Frontal cortex (tissue), 4 donors: ENCODE data around the gene MLLT6. TPM values are rescaled to one million over a fixed set of nuclear protein-coding genes. Genes with fewer than 3 reads are reported as not detected.

Experiments used
- DNase-seq, 2 donors: peaks; one replicate each; pipeline ENCODE4 v3.0.0; 2012; ENCODE audit warnings: low spot score in 2 of 2
- FAIRE-seq: peaks from 2 replicates; lab custom pipeline; 2012; peaks lifted over from hg19 to GRCh38; lab: Jason Lieb, UNC
- total RNA-seq: library from RNA; depleted of rRNA; stranded (reverse); fragments of >200 nt; gene quantifications from one replicate; pipeline ENCODE4 v1.2.3, GENCODE V29; 2014
- donor health status: control.
- donor health status: control.
- donor health status: control.

Gene MLLT6
- 16.3 TPM for total RNA-seq

DNA sequence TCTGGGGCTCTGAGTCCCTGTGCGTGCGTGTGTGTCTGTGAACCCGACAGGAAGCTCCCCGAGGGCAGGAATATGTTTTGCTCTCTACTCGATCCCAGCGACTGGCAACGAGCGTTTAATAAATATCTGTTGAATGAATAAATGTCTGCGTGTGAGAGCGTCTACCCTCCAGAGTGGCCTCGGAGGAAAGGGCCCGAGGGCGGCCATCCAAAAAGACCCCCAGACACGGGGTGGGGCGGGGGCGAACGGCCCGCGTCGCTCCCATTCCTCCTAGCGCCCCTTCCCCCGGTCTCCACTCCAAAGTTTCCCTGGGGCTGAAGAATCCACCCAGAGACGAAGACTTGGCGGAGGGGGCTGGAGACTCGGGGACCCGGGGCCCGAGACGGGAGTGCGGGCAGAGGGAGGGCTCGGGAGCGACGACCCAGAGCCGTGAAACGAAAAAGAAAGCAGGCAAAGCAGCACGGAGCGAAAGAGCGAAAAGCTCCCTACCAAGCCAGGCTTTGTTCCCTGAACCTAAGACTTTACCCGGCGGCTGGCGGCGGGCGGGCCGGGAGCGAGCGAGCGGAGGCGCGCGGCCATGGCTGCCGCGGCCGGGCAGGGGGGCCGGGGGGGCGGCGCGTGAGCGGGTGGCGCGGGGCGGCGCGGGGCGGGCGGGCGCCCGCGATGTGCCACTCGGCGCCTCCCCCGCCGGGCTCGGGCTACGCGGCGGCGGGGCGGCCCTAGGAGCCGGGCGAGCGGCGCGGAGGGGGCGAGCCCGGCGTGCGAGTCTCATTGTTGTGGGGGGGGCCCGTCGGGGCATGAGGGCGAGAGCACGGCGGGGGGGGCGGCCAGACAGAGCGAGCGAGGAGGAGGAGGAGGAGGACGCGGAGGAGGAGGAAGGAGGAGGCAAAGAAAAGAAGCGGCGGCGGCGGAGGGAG lies at the start of gene MLLT6:
TSS of gene MLLT6 (plus strand) at position 668 of the 917 bp plus-strand sequence. CDS start 360 bp downstream, outside the sequence.
- DNase-seq (peak; percentile 93 to 97), FAIRE-seq (no peak)

- FAIRE-seq (no peak), DNase-seq (peak; percentile 48 to 52)
Measured at GRCh38 chr17:38656959-38657823, 47.9 kb upstream of the MLLT6 start.

GRCh38 chr17:38657824-38658740 lies 47.0 kb upstream of the MLLT6 start:
- FAIRE-seq, result no peak
- DNase-seq, result peak in 1 of 2 donors; percentile 1

DNA sequence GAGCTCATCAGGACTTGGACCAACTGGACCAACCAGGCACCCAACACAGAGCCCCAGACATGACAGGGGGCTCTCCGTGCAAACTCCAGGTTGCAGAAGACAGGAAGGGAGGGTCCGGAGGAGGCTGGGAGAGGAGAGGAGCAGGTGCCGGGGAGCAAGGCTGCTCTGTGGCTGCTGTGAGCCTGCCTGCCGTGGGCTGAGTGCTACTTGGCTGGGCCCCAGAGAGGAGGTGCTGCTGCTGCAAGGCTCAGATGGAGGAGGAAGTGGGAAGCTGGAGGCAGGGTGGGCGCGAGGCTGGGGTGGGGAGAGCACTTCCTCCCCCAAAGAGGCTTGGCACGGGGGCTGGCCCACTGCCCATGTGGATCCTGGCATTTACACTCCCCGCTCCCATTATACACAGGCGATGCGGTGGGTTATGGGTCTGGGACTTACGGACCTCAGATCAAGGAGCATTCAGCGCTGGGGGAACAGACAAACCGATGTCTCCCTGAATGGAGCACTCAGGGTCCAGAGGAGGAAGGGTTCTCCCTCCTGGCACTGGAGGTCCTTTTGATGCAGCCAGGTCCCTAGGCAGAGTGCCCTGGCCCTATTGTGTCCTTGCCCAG lies 46.2 kb upstream of the MLLT6 start:
- DNase-seq (peak in 1 of 2 donors; percentile 34), FAIRE-seq (no peak)

- DNase-seq, result no peak
- FAIRE-seq, result no peak
Measured at GRCh38 chr17:38659415-38659814, 45.7 kb upstream of the MLLT6 start.

- DNase-seq (peak in 1 of 2 donors; percentile 11), FAIRE-seq (no peak)
Measured at GRCh38 chr17:38660097-38661025, 44.7 kb upstream of the MLLT6 start.

- DNase-seq (peak in 1 of 2 donors; percentile 58), FAIRE-seq (no peak)
Measured at GRCh38 chr17:38663125-38663751, 41.8 kb upstream of the MLLT6 start.

DNA sequence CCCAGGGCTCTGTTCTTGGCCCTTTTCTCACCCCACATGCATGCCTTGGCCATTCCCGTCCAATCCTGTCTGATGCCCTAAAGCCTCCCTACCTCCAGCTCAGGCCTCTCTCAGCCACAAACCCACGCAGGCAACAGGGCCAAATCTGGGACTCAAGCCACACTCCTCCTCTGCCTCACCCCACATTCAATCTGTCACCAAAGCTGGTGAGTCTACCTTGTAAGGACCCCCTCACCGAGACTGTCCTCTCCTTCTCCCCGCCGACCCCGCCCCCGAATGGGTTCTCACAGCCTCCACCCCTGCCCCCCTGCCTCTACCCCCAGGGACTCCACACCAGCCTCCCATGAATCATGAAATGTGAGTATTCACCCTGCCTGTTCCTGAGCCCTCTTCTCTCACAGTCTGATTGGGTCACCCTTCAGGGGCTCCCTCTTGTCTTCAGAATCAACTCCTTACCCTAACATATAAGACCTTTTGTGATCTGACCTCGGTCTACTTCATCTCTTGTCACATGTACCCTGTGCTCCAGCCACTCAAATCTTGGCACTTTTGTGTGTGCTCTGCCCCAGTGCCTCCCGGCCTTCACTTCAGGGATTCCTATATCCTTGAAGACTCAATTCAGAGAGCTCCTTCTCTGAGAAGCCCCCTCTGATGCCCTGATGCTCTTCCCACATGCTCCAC lies 41.0 kb upstream of the MLLT6 start:
- DNase-seq, result peak in 1 of 2 donors; percentile 4
- FAIRE-seq, result no peak

DNA sequence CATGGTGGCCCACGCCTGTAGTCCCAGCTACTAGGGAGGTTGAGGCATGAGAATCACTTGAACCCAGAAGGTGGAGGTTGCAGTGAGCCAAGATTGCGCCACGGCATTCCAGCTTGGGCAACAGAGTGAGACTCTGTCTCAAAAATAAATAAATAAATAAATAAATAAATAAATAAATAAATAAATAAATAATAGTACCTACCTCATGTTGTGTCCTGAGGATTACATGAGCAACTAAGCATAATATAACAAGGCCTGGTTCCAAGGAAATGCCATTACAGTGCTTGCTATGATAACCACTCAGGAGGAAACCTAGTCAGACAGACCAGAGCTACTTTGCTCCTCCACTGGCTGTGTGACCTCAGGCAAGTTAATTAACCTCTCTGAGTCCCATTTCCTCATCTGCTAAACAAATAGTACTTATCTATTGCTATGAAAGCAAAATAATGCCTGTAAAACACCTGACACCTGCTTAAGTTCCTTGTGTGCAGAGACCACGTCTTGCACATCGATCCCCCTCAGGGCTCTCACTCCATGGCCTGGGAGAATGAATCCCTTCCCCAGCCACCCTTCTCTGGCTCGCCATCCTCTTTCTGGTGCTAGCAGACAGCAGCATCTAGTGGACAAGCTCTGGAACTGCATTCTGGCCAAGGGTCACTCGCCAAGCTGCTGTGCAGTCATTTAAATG lies 37.8 kb upstream of the MLLT6 start:
- FAIRE-seq (no peak), DNase-seq (peak; percentile 75 to 80)

GRCh38 chr17:38667787-38668122 lies 37.3 kb upstream of the MLLT6 start:
- DNase-seq, result no peak
- no peak for FAIRE-seq

DNA sequence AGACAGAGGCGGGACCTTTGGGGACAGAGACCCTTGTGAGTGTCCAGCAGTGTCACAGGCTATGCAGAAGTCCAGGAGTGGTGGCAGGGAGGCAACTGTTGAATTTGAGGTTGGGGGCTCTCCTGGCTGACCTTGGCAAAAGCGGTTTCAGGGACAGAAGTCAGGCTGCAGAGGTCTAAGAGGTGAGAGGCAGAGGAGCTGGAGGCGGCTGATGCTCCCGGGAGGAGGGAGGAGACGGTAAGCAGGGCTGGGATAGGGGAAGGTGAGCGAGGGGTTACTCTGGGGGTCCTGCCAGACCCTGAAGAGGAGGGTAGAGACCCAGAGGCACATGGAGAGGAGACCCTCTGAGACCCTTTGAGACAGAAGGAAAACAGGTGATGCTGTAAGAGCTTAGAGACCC lies 35.6 kb upstream of the MLLT6 start:
- DNase-seq (no peak), FAIRE-seq (no peak)

DNA sequence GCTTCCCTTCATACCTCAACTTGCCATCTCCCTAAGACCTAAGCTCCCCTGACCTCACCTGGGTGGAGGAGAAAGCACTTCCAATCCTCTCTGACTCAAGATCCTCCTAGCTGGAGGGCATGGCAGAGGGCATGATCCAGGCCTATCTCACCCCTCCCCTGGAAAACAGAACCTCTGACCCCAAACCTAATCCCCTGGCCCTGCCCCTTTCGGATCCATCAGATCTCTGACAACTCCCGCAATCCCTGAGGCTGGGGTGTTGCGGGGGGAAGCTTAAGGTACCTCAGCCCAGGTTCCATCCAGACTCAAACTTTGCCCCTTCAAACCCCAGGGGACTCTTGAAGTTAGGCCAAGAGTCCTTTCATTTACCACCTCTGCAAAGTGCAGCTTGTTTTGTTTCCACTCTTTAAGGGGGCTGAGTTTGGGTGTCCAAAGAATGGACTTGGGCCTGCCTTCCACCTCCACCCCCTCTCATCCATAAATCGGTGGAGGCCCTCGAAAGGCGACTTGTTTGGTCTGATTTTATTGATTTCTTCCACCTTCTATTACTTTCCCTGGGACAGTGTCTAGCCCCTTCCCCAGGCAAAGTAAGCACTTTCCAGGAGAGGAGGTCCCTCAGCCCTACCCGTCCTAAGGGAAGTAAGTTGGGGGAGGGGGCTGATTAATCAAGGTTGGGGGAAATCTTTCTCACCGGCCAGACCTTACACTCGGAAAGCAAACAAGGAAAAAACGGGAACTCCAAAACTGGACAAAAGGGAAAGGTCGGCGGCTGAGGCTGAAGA lies 32.9 kb upstream of the MLLT6 start:
- DNase-seq (no peak), FAIRE-seq (no peak)

DNA sequence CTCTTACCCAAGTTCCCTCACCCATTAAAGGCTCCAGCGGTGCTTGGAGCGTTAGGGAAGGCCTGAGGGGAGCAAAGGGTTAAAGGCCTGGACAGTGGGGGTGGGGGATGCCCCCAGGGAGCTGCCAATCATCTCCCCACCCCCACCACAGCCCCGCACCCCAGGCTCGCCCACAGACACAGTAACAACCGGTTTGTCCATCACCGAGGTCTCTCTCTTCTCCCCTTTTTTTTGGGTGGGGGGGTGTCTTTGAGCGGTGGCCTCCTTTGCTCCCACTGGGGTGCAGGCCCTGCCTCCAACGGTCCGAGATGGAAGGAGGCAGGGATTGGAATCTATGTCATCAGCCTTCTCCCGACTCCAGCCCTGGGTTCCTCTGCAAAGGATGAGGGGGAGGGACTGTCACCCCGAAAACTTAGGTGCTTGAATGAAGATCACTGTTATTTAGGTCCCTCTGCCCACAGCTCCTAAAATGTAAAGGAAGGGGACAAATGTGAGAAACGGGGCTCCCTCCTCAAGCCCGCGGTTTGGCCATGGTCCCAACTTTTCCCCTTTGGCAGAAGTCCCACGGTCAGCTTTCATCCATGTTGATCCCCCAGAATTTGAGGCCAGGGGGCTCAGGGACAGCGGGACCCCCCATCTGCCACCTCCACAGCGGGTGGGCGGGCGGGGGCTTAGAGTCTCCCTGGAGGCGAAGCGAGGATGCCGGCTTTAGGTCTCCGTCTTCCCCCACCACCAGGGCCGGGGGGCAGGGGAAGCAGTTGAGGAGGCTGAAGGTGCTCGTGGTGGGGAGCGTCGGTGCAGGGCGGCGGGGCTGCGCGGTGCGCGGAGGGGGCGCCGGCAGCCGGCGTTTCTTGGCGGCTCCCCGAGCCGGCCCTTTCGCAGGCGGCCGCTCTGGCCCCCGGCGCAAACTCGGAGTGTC lies 32.0 kb upstream of the MLLT6 start:
- DNase-seq (no peak), FAIRE-seq (no peak)

DNA sequence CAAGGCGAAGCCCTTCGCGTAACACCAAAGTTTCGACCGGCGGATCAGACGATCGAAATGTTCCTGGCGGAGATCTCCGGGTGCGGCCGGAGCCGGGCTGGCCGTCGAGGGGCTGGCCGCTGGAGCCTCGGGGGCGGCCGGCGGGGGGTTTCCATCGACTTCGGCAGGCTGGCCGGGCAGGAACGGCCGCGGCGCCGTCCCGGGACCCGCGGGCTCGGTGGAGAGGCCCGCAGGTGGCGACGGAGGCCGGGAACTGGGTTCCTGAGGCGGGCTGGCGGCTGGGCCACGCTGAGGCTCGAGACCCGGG lies 31.4 kb upstream of the MLLT6 start:
- no peak for DNase-seq

More for the DNA sequence above, 31.4 kb upstream of the MLLT6 start:
- FAIRE-seq, result no peak
